ENCODE results near the gene FARS2. TPM values are rescaled to one million over a fixed set of nuclear protein-coding genes. Genes with fewer than 3 reads are reported as not detected.

FARS2 gene
- total and polyA plus RNA-seq, 2 of the 13 experiments (the other 11 are each of a cell fraction or from before 2014, with no cell fraction given), result 15.4 to 26.0 TPM

- no TSS peak for BruUV-seq (replicated peaks)
- H3K4me1 ChIP-seq (ENCODE audit: insufficient read depth, low read length), result peaks cover 16% of the 10 kb centered on the region
- in situ Hi-C loops (cut with HindIII; ENCODE audit: extremely low pct_ligation_motif_present, low pct_unique_long_range_greater_than_20kb) (loop anchor here (5.0 kb wide), 2 partner anchors 86 to 161 kb away; no protein-coding TSS in a partner anchor), intact Hi-C loops (cut with micrococcal nuclease; ENCODE audit: unreplicated experiment) (loop anchor here (1.0 to 2.0 kb wide), 4 partner anchors 42 to 246 kb away; partner anchors contain the start of gene FARS2)
- H3K79me2 ChIP-seq (ENCODE audit: insufficient read depth, low read length), result peaks cover 5% of the 10 kb centered on the region
- peak overlapping the region; percentile 13; the same call in 1 of the 2 replicates for H3K4me2 ChIP-seq (ENCODE audit: low read depth, low read length)
- ChIA-PET CTCF (ENCODE audit: low intra/inter-chr PET ratio, low total read pairs) (interaction anchor here (1.0 to 2.1 kb wide), 4 partner anchors 88 to 273 kb away, joined by 3 to 19 read pairs (median 10); no protein-coding TSS in a partner anchor), POLR2A (no interaction called here)
- DNase-seq (ENCODE audit: low spot score), result peak; percentile 73
- H3K4me3 ChIP-seq (replicated peaks in 1 of 3; ENCODE audit: insufficient read depth in 1 of 3, low read depth in 2 of 3, low read length in 3 of 3), result no peak overlapping the region
- H4K20me1 ChIP-seq (ENCODE audit: insufficient read depth, low read length), result no peaks in the 10 kb centered on the region
- FAIRE-seq, result peak; percentile 63
- 48% methylated on average over 8 of the region's 10 CpGs for WGBS (ENCODE audit: low lambda C conversion rate)
- no peaks in the 10 kb centered on the region for H3K36me3 ChIP-seq (replicated peaks in 1 of 2; ENCODE audit: control insufficient read depth in 1 of 2, insufficient read depth in 2 of 2, low read length in 2 of 2)
- no peak overlapping the region for H2AFZ ChIP-seq (ENCODE audit: low read length)
- H3K9me3 ChIP-seq (ENCODE audit: low read length), result no peaks in the 10 kb centered on the region
- H3K27me3 ChIP-seq (ENCODE audit: control insufficient read depth in 1 of 2, insufficient read depth in 2 of 2, low read length in 2 of 2), result no peaks in the 10 kb centered on the region
- no peak overlapping the region for H3K9ac ChIP-seq (ENCODE audit: insufficient read depth, low read depth, low read length)
- ATAC-seq, result peak; percentile 100
- no peak overlapping the region for H3K27ac ChIP-seq (ENCODE audit: extremely low read length, insufficient read depth, low read length)
- TF ChIP-seq BHLHE40 (IDR thresholded peaks at IDR 0.05; ENCODE audit: low read length) (peak; percentile 83), ZBTB33 (CRISPR knock-in tag; IDR thresholded peaks at IDR 0.05) (peak; percentile 81), NR2F6 (IDR thresholded peaks at IDR 0.05) (no peak), NR2F6 (CRISPR knock-in tag; IDR thresholded peaks at IDR 0.05) (0 out of 2 replicates have a peak, but pooled peaks have one; percentile 18), ZNF598 (CRISPR knock-in tag; IDR thresholded peaks at IDR 0.05; ENCODE audit: borderline replicate concordance) (no peak), KDM5B (CRISPR knock-in tag; IDR thresholded peaks at IDR 0.05; ENCODE audit: borderline replicate concordance) (peak; percentile 46; the same call in 1 of the 2 replicates), HHEX (CRISPR knock-in tag; IDR thresholded peaks at IDR 0.05) (no peak), ZBTB7B (CRISPR knock-in tag; IDR thresholded peaks at IDR 0.05) (no peak), XRCC5 (optimal IDR thresholded peaks at IDR 0.05; ENCODE audit: low read length) (peak; percentile 76), KLF6 (CRISPR knock-in tag; IDR thresholded peaks at IDR 0.05) (0 out of 2 replicates have a peak, but pooled peaks have one; percentile 36), POLR2AphosphoS2 (IDR thresholded peaks at IDR 0.05; ENCODE audit: low read depth, low read length) (no peak)
- TF ChIP-seq, protein P1, sequence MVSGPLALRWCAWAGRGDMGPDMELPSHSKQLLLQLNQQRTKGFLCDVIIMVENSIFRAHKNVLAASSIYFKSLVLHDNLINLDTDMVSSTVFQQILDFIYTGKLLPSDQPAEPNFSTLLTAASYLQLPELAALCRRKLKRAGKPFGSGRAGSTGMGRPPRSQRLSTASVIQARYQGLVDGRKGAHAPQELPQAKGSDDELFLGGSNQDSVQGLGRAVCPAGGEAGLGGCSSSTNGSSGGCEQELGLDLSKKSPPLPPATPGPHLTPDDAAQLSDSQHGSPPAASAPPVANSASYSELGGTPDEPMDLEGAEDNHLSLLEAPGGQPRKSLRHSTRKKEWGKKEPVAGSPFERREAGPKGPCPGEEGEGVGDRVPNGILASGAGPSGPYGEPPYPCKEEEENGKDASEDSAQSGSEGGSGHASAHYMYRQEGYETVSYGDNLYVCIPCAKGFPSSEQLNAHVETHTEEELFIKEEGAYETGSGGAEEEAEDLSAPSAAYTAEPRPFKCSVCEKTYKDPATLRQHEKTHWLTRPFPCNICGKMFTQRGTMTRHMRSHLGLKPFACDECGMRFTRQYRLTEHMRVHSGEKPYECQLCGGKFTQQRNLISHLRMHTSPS (CRISPR knock-in tag; IDR thresholded peaks at IDR 0.05; ENCODE audit: low read depth), result 0 out of 2 replicates have a peak, but pooled peaks have one; percentile 25
- TF ChIP-seq, protein P2, sequence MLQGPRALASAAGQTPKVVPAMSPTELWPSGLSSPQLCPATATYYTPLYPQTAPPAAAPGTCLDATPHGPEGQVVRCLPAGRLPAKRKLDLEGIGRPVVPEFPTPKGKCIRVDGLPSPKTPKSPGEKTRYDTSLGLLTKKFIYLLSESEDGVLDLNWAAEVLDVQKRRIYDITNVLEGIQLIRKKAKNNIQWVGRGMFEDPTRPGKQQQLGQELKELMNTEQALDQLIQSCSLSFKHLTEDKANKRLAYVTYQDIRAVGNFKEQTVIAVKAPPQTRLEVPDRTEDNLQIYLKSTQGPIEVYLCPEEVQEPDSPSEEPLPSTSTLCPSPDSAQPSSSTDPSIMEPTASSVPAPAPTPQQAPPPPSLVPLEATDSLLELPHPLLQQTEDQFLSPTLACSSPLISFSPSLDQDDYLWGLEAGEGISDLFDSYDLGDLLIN (CRISPR knock-in tag; IDR thresholded peaks at IDR 0.05; ENCODE audit: borderline replicate concordance), result no peak
- TF ChIP-seq, protein P3, sequence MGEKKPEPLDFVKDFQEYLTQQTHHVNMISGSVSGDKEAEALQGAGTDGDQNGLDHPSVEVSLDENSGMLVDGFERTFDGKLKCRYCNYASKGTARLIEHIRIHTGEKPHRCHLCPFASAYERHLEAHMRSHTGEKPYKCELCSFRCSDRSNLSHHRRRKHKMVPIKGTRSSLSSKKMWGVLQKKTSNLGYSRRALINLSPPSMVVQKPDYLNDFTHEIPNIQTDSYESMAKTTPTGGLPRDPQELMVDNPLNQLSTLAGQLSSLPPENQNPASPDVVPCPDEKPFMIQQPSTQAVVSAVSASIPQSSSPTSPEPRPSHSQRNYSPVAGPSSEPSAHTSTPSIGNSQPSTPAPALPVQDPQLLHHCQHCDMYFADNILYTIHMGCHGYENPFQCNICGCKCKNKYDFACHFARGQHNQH (CRISPR knock-in tag; IDR thresholded peaks at IDR 0.05), result peak; percentile 49; the same call in 1 of the 2 replicates
- TF ChIP-seq, protein P4, sequence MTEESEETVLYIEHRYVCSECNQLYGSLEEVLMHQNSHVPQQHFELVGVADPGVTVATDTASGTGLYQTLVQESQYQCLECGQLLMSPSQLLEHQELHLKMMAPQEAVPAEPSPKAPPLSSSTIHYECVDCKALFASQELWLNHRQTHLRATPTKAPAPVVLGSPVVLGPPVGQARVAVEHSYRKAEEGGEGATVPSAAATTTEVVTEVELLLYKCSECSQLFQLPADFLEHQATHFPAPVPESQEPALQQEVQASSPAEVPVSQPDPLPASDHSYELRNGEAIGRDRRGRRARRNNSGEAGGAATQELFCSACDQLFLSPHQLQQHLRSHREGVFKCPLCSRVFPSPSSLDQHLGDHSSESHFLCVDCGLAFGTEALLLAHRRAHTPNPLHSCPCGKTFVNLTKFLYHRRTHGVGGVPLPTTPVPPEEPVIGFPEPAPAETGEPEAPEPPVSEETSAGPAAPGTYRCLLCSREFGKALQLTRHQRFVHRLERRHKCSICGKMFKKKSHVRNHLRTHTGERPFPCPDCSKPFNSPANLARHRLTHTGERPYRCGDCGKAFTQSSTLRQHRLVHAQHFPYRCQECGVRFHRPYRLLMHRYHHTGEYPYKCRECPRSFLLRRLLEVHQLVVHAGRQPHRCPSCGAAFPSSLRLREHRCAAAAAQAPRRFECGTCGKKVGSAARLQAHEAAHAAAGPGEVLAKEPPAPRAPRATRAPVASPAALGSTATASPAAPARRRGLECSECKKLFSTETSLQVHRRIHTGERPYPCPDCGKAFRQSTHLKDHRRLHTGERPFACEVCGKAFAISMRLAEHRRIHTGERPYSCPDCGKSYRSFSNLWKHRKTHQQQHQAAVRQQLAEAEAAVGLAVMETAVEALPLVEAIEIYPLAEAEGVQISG (CRISPR knock-in tag; IDR thresholded peaks at IDR 0.05), result 0 out of 2 replicates have a peak, but pooled peaks have one; percentile 39
These were observed 41.8 kb downstream of the FARS2 start for GRCh38 chr6:5302995-5303622.

Data from HepG2 (cell line).